Stomach (tissue), 4 donors: ENCODE results near the gene DLD.
A peak's percentile ranks its signal among the peaks of the same experiment; 100 is the strongest.

ENCODE experiments used
- EP300 ChIP-seq: sonication (generic); formaldehyde crosslinking; IDR thresholded peaks from one replicate; pipeline ENCODE4 v1.6.1; 2017; ENCODE audit warnings: antibody characterized with exemption
- POLR2A ChIP-seq, 4 donors: fragments of 450-650 bp; IDR thresholded peaks; one replicate each; pipeline ENCODE4 v1.6.1; 2016; ENCODE audit warnings: antibody characterized with exemption in 4 of 4, control low read depth in 2 of 4, mild to moderate bottlenecking in 1 of 4, moderate library complexity in 1 of 4
- POLR2AphosphoS5 ChIP-seq, 3 donors: sonication (generic); formaldehyde crosslinking; IDR thresholded peaks; one replicate each; pipeline ENCODE4 v1.6.1; 2016; ENCODE audit warnings: antibody characterized with exemption in 3 of 3
- TF ChIP-seq, protein P1 (sequence below), 7 experiments: fragments of 450-650 bp in 4 of 7; fragments of 200-600 bp in 3 of 7; sonication (generic) in 3 of 7; IDR thresholded peaks; one replicate each; pipeline ENCODE4 v1.5.1; 2016 to 2019; ENCODE audit warnings: antibody characterized with exemption in 7 of 7, control low read depth in 2 of 7, mild to moderate bottlenecking in 1 of 7

DNA sequence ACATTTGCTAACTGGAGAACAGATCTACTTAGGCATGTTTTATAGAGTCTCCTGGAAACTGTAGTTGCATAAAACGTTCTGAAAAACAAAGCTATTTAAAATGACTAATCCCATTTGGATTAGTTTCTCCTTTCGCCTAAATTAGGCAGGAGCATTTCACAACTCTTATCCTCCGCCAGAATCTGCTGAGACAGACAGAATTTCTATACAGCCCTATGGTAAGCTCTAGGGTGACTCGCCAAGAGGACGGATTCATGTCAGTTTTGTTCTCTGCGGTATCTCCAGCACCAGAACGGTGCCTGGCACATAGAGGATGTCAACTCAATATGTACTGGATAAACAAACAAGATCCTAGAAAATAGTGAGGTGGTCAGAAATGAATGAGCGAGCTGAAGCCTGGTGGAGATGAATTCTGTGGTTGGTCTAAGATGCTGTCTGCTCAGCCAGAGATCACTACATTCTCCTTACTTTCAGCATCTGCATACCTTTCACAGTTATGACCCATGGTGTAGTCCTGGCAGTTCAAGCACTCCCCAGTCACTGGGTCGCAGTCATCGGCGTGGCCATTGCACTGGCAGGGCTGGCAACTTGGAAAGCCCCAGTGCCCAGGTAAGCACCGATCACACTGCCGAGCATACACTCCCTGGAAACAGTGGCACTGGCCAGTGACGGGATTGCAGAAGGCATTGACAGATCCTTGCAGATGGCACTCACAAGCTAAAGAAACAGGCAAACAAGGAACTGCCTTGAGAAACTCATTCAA lies 68.0 kb downstream of the DLD start:
- TF ChIP-seq, protein P1, sequence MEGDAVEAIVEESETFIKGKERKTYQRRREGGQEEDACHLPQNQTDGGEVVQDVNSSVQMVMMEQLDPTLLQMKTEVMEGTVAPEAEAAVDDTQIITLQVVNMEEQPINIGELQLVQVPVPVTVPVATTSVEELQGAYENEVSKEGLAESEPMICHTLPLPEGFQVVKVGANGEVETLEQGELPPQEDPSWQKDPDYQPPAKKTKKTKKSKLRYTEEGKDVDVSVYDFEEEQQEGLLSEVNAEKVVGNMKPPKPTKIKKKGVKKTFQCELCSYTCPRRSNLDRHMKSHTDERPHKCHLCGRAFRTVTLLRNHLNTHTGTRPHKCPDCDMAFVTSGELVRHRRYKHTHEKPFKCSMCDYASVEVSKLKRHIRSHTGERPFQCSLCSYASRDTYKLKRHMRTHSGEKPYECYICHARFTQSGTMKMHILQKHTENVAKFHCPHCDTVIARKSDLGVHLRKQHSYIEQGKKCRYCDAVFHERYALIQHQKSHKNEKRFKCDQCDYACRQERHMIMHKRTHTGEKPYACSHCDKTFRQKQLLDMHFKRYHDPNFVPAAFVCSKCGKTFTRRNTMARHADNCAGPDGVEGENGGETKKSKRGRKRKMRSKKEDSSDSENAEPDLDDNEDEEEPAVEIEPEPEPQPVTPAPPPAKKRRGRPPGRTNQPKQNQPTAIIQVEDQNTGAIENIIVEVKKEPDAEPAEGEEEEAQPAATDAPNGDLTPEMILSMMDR (IDR thresholded peaks at IDR 0.05): no peak
- TF ChIP-seq POLR2AphosphoS5 (IDR thresholded peaks at IDR 0.05): peak in 2 of 3 donors; percentile 57 to 61
- TF ChIP-seq POLR2A (IDR thresholded peaks at IDR 0.05): no peak
- TF ChIP-seq EP300: no peak
